ENCODE results near the gene ACOT6. TPM values are rescaled to one million over a fixed set of nuclear protein-coding genes. Genes with fewer than 3 reads are reported as not detected.

The ACOT6 gene
- total RNA-seq, 4 donors from 2014 or later: not detected

DNA sequence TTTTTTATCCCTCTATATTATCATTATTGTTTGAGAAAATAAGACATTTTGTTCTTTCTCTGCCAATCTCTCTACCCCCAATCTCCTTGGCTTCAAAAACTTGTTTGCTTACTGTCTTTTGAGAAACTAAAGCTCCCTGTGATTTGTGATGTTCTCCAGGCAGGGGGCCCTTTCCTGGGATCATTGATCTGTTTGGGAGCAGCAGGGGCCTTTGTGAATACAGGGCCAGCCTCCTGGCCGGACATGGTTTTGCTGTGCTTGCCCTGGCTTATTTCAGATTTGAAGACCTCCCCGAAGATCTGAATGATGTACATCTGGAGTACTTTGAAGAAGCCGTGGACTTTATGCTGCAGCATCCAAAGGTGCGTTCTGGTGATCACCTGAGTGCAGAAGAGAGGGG lies 4.5 kb downstream of the ACOT6 start:
- no peak overlapping the region for H3K27ac ChIP-seq
- H3K9me3 ChIP-seq: no peaks in the 10 kb centered on the region
- H3K27me3 ChIP-seq: no peaks in the 10 kb centered on the region
- H3K4me3 ChIP-seq (replicated peaks in 1 of 3): no peak overlapping the region
- H3K36me3 ChIP-seq: no peaks in the 10 kb centered on the region
- WGBS, 2 donors: 80 to 88% methylated on average over 4 of the region's 4 CpGs
- TF ChIP-seq CTCF (IDR thresholded peaks at IDR 0.05) (no peak), POLR2A (IDR thresholded peaks at IDR 0.05) (no peak)
- intact Hi-C loops (cut with DNase I): no loop called here
- peaks cover 0 to 3% of the 10 kb centered on the region in 2 donors for H3K4me1 ChIP-seq
- DNase-seq: no peak

- no peak overlapping the region for H3K4me3 ChIP-seq (replicated peaks in 1 of 3)
- H3K9me3 ChIP-seq: no peaks in the 10 kb centered on the region
- intact Hi-C loops (cut with DNase I): no loop called here
- 33% methylated on average over 1 of the region's 1 CpG for WGBS, 2 donors
- H3K4me1 ChIP-seq: no peaks in the 10 kb centered on the region
- no peaks in the 10 kb centered on the region for H3K36me3 ChIP-seq
- TF ChIP-seq POLR2A (IDR thresholded peaks at IDR 0.05): no peak
- no peak for TF ChIP-seq CTCF (IDR thresholded peaks at IDR 0.05)
- H3K27ac ChIP-seq: no peak overlapping the region
- no peak for DNase-seq
- H3K27me3 ChIP-seq: no peaks in the 10 kb centered on the region
Measured at GRCh38 chr14:73619524-73619923, 7.2 kb downstream of the ACOT6 start.

DNA sequence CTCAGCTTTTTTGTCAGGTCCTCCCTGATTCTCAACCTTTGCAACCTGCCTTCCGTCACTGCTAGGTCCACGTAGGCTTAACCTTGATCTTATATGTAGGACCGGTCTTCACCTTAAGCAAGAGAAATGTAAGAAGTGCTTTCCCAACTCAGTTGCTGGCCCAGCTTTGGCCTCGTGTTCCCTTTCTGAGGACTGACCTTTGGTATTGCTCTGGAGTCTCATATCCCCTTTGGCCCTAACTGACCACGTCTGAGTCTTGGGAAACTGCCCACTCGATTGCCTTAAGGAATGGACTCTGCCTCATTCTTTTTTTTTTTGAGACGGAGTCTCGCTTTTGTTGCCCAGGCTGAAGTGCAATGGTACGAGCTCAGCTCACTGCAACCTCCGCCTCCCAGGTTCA lies 8.0 kb downstream of the ACOT6 start:
- DNase-seq: no peak
- H3K27ac ChIP-seq: no peak overlapping the region
- intact Hi-C loops (cut with DNase I): no loop called here
- H3K27me3 ChIP-seq: no peaks in the 10 kb centered on the region
- H3K36me3 ChIP-seq: no peaks in the 10 kb centered on the region
- 91 to 94% methylated on average over 10 of the region's 10 CpGs for WGBS, 2 donors
- TF ChIP-seq POLR2A (IDR thresholded peaks at IDR 0.05) (no peak), CTCF (IDR thresholded peaks at IDR 0.05) (no peak)
- H3K4me3 ChIP-seq (replicated peaks in 1 of 3): no peak overlapping the region
- no peaks in the 10 kb centered on the region for H3K9me3 ChIP-seq
- no peaks in the 10 kb centered on the region for H3K4me1 ChIP-seq

DNA sequence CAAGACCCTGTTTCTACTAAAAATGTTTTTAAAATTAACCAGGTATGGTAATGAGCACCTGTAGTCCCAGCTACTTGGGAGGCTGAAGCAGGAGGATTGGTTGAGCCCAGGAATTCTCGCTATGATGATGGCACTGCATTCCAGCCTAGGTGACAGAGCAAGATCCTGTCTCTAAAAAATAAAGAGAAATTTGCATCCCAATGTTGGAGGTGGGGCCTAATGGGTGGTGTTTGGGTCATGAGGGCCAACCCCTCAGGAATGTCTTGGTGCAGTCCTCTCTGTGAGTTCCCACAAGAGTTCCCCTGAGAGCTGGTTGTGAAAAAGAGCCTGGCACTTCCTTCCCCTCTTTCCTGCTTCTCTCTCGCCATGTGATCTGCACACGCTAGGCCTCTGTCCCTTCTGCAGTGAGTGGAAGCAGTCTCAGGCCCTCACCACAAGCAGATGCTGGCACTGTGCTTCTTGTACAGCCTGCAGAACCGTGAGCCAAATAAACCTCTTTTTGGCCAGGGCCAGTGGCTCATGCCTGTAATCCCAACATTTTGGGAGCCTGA lies 11.3 kb downstream of the ACOT6 start:
- Histone ChIP-seq H3K4me3 (replicated peaks in 1 of 3) (no peak overlapping the region), H3K4me1 (no peaks in the 10 kb centered on the region), H3K9me3 (no peaks in the 10 kb centered on the region), H3K36me3 (no peaks in the 10 kb centered on the region), H3K27ac (no peak overlapping the region), H3K27me3 (no peaks in the 10 kb centered on the region)
- 97 to 99% methylated on average over 4 of the region's 4 CpGs for WGBS, 2 donors
- intact Hi-C loops (cut with DNase I): no loop called here
- DNase-seq: no peak
- TF ChIP-seq CTCF (IDR thresholded peaks at IDR 0.05): no peak

DNA sequence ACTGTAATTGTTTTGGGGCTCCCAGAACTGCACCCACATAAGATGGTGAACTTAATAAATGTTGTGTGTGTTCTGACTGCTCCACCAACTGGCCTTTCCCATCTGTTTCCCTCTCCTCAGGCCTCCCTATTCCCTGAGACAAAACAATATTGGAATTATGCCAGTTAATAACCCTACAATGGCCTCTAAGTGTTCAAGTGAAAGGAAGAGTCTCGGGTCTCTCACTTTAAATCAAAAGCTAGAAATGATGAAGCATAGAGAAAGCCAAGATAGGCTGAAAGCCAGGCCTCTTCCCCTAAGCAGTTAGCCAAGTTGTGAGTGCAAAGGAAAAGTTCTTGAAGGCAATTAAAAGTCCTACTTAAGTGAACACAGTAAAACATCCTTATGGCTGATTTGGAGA lies 13.4 kb downstream of the ACOT6 start:
- no peaks in the 10 kb centered on the region for H3K4me1 ChIP-seq
- 46 to 52% methylated on average over 1 of the region's 1 CpG for WGBS, 2 donors

More for the DNA sequence above, 13.4 kb downstream of the ACOT6 start:
- Histone ChIP-seq H3K27me3 (no peaks in the 10 kb centered on the region), H3K9me3 (no peaks in the 10 kb centered on the region), H3K36me3 (no peaks in the 10 kb centered on the region), H3K4me3 (replicated peaks in 1 of 3) (no peak overlapping the region), H3K27ac (no peak overlapping the region)
- DNase-seq: no peak
- intact Hi-C loops (cut with DNase I): no loop called here
- TF ChIP-seq POLR2A (IDR thresholded peaks at IDR 0.05): no peak
- TF ChIP-seq CTCF (IDR thresholded peaks at IDR 0.05): no peak

Measured in thyroid gland (tissue), 4 donors.